ENCODE results near the gene GALNS.

Gene GALNS

DNA sequence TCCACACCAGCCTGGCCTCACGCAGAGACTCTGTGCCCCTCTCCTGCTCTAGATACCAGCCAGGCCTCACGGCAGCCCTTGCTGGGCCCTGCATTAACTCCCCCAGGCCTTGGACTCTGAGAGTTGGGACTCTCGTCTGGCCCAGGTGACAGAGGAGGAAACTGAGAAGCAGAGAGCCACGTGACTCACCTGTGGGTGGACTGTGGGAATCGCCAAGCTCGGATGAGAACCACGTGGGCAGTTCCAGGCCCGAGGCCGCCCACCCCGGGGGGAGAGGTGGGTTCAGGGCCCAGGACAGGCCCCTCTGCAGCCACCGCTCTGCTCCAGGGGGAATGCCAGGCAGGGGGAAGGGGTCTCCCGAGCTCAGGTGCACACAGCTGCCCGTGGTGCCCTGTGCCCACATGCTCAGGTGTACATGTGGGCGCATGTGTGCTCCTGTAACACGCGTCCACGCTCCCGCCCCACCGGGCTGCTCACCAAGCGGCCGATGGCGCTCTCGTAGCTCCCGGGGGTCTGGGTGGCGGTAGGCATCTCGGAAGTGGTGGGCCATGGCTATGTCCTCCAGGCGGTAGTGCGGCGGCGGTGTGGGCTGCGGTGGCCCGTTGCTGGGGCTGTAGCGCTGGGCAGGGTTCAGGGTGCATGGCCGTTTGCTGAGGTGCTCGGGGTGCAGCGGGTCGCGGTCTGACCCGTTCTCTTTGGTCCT, 28.0 kb upstream of the GALNS start:
- Histone ChIP-seq H3K27me3 (ENCODE audit: low read length) (no peaks in the 10 kb centered on the region), H3K9ac (ENCODE audit: low read length) (no peak overlapping the region), H3K9me2 (replicated peaks; ENCODE audit: insufficient read depth, low read length) (no peaks in the 10 kb centered on the region), H3K9me3 (ENCODE audit: insufficient read depth, low read length) (no peaks in the 10 kb centered on the region), H3K4me2 (ENCODE audit: low read depth, low read length, poor library complexity, severe bottlenecking) (no peak overlapping the region), H3K79me2 (ENCODE audit: insufficient read depth, low read length) (no peaks in the 10 kb centered on the region), H3K27ac (ENCODE audit: low read depth, low read length) (no peak overlapping the region), H2AFZ (ENCODE audit: low read depth, low read length, severe bottlenecking) (no peak overlapping the region), H3F3A (ENCODE audit: insufficient read depth) (no peaks in the 10 kb centered on the region), H4K20me1 (ENCODE audit: low read depth, low read length) (no peaks in the 10 kb centered on the region), H3K36me3 (ENCODE audit: low read length) (peaks cover 3% of the 10 kb centered on the region; the same call in 1 of the 2 replicates), H3K4me3 (ENCODE audit: insufficient read depth, low read length, poor library complexity, severe bottlenecking) (no peak overlapping the region)
- TF ChIP-seq, protein P1, sequence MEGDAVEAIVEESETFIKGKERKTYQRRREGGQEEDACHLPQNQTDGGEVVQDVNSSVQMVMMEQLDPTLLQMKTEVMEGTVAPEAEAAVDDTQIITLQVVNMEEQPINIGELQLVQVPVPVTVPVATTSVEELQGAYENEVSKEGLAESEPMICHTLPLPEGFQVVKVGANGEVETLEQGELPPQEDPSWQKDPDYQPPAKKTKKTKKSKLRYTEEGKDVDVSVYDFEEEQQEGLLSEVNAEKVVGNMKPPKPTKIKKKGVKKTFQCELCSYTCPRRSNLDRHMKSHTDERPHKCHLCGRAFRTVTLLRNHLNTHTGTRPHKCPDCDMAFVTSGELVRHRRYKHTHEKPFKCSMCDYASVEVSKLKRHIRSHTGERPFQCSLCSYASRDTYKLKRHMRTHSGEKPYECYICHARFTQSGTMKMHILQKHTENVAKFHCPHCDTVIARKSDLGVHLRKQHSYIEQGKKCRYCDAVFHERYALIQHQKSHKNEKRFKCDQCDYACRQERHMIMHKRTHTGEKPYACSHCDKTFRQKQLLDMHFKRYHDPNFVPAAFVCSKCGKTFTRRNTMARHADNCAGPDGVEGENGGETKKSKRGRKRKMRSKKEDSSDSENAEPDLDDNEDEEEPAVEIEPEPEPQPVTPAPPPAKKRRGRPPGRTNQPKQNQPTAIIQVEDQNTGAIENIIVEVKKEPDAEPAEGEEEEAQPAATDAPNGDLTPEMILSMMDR (IDR thresholded peaks at IDR 0.05; ENCODE audit: insufficient read depth, low read length, poor library complexity, severe bottlenecking): no peak
- TF ChIP-seq EZH2phosphoT487 (conservative IDR thresholded peaks at IDR 0.05; ENCODE audit: low read length): no peak

DNA sequence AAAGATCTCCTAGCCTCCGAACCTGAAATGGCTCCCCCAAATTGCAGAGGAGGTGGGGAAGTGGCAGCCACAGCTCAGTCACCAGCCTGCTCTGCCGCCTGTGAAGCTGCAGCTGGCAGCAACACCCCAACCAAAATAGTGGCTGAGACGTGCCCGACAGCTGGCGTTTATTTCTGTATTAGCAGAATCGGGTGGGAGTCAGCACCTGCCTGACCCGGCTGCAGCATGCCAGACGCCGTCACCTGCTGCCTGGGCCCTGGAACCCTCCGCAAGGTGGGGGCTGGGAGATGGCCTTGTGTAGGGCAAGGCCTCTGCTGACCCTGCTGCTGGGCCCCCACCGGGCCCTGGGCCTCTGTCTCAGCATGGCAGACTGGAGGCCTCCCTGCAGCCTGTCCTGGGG, 27.2 kb upstream of the GALNS start:
- TF ChIP-seq, protein P1 (IDR thresholded peaks at IDR 0.05; ENCODE audit: insufficient read depth, low read length, poor library complexity, severe bottlenecking): no peak
- no peak for TF ChIP-seq EZH2phosphoT487 (conservative IDR thresholded peaks at IDR 0.05; ENCODE audit: low read length)
- no peaks in the 10 kb centered on the region for H4K20me1 ChIP-seq (ENCODE audit: low read depth, low read length)
- no peaks in the 10 kb centered on the region for H3K9me2 ChIP-seq (replicated peaks; ENCODE audit: insufficient read depth, low read length)
- H2AFZ ChIP-seq (ENCODE audit: low read depth, low read length, severe bottlenecking): no peak overlapping the region
- H3K36me3 ChIP-seq (ENCODE audit: low read length): peaks cover 3% of the 10 kb centered on the region; the same call in 1 of the 2 replicates
- H3F3A ChIP-seq (ENCODE audit: insufficient read depth): no peaks in the 10 kb centered on the region
- no peak overlapping the region for H3K9ac ChIP-seq (ENCODE audit: low read length)
- no peak overlapping the region for H3K4me3 ChIP-seq (ENCODE audit: insufficient read depth, low read length, poor library complexity, severe bottlenecking)
- no peaks in the 10 kb centered on the region for H3K79me2 ChIP-seq (ENCODE audit: insufficient read depth, low read length)
- no peaks in the 10 kb centered on the region for H3K9me3 ChIP-seq (ENCODE audit: insufficient read depth, low read length)
- no peaks in the 10 kb centered on the region for H3K27me3 ChIP-seq (ENCODE audit: low read length)
- H3K27ac ChIP-seq (ENCODE audit: low read depth, low read length): no peak overlapping the region
- H3K4me2 ChIP-seq (ENCODE audit: low read depth, low read length, poor library complexity, severe bottlenecking): no peak overlapping the region

DNA sequence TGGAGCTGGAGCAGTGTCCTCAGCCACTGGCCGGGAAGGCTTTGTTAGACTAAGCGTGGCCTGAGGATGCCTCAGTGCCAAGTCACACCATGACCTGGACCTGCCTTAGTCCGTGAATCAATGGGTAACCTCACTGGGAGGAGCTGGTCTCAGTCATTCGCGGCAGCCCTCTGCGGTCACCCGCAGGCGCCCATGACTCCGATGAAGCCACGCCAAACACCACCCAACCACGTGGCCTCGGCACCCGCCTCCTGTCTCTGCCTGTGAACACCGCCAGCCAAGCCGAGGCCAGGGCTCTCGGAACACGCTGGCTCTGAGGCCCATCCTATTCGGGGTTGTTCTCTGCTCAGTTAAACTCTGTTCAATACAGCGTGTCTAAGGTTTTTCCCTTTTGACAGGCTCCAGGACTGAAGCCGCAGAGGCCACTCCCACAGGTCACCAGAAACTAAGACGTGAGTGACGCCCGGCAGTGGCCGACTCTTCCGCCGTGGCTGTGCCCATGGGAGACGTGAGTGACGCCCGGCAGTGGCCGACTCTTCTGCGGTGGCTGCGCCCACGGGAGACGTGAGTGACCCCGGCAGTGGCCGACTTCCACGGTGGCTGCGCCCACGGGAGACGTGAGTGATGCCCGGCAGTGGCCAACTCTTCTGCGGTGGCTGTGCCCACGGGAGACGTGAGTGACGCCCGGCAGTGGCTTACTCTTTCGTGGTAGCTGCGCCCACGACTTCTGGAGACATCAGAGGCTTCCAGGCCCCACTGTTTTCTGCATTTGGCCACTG, 26.6 kb upstream of the GALNS start:
- H3K9me3 ChIP-seq (ENCODE audit: insufficient read depth, low read length): no peaks in the 10 kb centered on the region
- H3K27me3 ChIP-seq (ENCODE audit: low read length): no peaks in the 10 kb centered on the region
- H3K4me2 ChIP-seq (ENCODE audit: low read depth, low read length, poor library complexity, severe bottlenecking): no peak overlapping the region
- no peak overlapping the region for H2AFZ ChIP-seq (ENCODE audit: low read depth, low read length, severe bottlenecking)
- no peaks in the 10 kb centered on the region for H3F3A ChIP-seq (ENCODE audit: insufficient read depth)
- no peak for TF ChIP-seq EZH2phosphoT487 (conservative IDR thresholded peaks at IDR 0.05; ENCODE audit: low read length)
- TF ChIP-seq, protein P1 (IDR thresholded peaks at IDR 0.05; ENCODE audit: insufficient read depth, low read length, poor library complexity, severe bottlenecking): no peak
- H3K4me3 ChIP-seq (ENCODE audit: insufficient read depth, low read length, poor library complexity, severe bottlenecking): no peak overlapping the region
- no peaks in the 10 kb centered on the region for H3K9me2 ChIP-seq (replicated peaks; ENCODE audit: insufficient read depth, low read length)
- H3K27ac ChIP-seq (ENCODE audit: low read depth, low read length): no peak overlapping the region
- no peak overlapping the region for H3K9ac ChIP-seq (ENCODE audit: low read length)
- H3K79me2 ChIP-seq (ENCODE audit: insufficient read depth, low read length): no peaks in the 10 kb centered on the region
- H3K36me3 ChIP-seq (ENCODE audit: low read length): peaks cover 3% of the 10 kb centered on the region; the same call in 1 of the 2 replicates
- no peaks in the 10 kb centered on the region for H4K20me1 ChIP-seq (ENCODE audit: low read depth, low read length)

Data from SU-DHL-6 (cell line).